HFF-Myc (cell line): ENCODE results near the gene TBC1D7.

Source experiments
- DNase-seq: peaks from one replicate; pipeline ENCODE4 v3.0.0-alpha.2; 2011; ENCODE audit warnings: low read depth; ENCODE audit errors: extremely low read depth
- H3K4me3 ChIP-seq: replicated peaks from 2 replicates; pipeline ENCODE4 v1.5.1; 2011; ENCODE audit warnings: low read depth, mild to moderate bottlenecking, control low read depth, low read length
- TF ChIP-seq, protein P1 (sequence below): IDR thresholded peaks from 2 replicates; pipeline ENCODE4 v1.5.1; 2012; ENCODE audit warnings: mild to moderate bottlenecking, low read depth, low read length, control low read depth; ENCODE audit errors: missing control alignments

The TBC1D7 gene

DNA sequence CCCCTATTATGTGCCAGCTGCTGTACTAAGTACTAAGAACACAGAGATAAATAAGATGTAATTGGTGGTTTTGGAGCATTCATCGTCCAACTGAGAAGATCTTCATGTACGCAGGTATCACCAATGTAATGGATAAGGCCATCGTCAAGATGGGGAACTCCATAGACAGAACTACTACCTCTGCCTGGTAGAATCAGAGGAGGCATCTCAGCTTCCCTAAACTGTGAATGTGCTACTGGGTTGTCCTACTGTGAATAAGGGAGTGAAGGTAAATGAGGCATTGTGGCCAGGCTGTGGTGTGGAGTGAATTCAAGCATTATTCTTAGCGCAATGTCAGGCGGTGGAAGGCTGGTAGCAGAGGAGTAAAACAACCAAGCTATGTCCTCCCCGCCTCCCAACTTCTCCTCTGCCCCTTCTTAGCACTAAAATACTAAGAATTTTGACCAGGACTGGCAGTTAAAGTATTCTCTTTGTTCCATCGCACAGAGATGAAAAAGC is 68.2 kb downstream of the TBC1D7 start:
- DNase-seq = no peak
- TF ChIP-seq, protein P1, sequence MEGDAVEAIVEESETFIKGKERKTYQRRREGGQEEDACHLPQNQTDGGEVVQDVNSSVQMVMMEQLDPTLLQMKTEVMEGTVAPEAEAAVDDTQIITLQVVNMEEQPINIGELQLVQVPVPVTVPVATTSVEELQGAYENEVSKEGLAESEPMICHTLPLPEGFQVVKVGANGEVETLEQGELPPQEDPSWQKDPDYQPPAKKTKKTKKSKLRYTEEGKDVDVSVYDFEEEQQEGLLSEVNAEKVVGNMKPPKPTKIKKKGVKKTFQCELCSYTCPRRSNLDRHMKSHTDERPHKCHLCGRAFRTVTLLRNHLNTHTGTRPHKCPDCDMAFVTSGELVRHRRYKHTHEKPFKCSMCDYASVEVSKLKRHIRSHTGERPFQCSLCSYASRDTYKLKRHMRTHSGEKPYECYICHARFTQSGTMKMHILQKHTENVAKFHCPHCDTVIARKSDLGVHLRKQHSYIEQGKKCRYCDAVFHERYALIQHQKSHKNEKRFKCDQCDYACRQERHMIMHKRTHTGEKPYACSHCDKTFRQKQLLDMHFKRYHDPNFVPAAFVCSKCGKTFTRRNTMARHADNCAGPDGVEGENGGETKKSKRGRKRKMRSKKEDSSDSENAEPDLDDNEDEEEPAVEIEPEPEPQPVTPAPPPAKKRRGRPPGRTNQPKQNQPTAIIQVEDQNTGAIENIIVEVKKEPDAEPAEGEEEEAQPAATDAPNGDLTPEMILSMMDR = no peak
- no peak overlapping the region for H3K4me3 ChIP-seq

DNA sequence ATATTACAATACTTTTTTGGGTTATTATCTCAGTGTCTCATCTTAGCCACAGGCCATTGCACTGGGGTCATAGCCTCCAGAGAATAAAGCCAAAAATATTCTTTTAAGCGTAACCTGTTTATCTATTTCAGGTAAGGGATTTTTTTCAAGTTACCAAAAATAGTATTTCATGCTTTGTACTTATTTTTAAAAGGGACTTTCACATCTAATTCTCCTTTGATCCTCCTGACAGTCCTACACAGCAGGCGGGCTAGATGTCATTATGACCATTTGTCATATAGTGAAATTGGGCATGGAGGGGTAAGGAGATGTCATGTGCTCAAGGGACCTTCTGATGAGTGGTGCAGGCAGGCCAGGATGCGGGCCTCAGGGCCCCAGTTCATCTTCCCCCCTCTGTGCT is 68.9 kb downstream of the TBC1D7 start:
- TF ChIP-seq, protein P1 = no peak
- no peak overlapping the region for H3K4me3 ChIP-seq
- no peak for DNase-seq

DNA sequence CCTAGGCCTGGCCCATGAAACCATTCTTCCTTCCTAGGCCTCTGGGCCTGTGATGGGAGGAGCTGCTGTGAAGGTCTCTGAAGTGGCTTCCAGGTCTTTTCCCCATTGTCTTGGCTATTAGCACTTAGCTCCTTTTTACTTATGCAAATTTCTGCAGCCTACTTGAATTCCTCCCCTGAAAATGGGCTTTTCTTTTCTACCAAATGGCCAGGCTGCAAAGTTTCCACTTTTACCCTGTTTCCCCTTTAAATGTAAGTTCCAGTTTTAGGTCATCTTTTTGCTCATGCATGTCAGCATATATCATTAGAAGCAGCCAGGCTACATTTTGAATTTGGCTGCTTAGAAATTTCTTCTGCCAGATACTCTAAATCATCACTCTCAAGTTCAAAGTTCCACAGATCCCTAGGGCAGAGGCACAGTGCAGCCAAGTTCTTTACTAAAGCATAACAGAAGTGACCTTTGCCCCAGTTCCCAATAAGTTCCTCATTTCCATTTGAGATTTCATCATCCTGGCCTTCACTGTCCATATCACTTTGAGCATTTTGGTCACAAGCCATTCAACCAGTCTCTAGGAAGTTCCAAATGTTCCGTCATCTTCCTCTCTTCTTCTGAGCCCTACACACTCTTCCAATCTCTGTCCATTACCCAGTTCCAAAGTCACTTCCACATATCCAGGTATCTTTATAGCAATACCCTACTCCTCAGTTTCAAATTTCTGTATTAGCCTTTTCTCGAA is 71.9 kb downstream of the TBC1D7 start:
- TF ChIP-seq, protein P1 = no peak
- no peak for DNase-seq

More for the DNA sequence above, 71.9 kb downstream of the TBC1D7 start:
- H3K4me3 ChIP-seq = no peak overlapping the region
